Right cardiac atrium (tissue), 5 donors: ENCODE data around the gene MAML3. TPM values are rescaled to one million over a fixed set of nuclear protein-coding genes. Genes with fewer than 3 reads are reported as not detected.

ENCODE experiments used
- ATAC-seq, 2 donors: fragments of 200-7000 bp; cut with Tn5 transposase; one replicate each; pipeline versions ENCODE4 v1.8.0 to v1.9.1; 2020; ENCODE audit warnings: moderate library complexity in 2 of 2, mild to moderate bottlenecking in 1 of 2
- DNase-seq, 3 donors: peaks; one replicate each; pipeline ENCODE4 v3.0.0-alpha.2; 2020
- H3K27ac ChIP-seq: one replicate; pipeline ENCODE4 v1.5.1; 2013; ENCODE audit warnings: mild to moderate bottlenecking, low read length, control low read depth, moderate library complexity
- H3K27me3 ChIP-seq: one replicate; pipeline ENCODE4 v1.6.1; 2013; ENCODE audit not compliant: control insufficient read depth, insufficient read depth
- H3K4me1 ChIP-seq: one replicate; pipeline ENCODE4 v1.6.1; 2013; ENCODE audit warnings: low read length; ENCODE audit not compliant: control insufficient read depth, insufficient read depth
- H3K4me3 ChIP-seq: one replicate; pipeline ENCODE4 v1.5.1; 2013; ENCODE audit warnings: low read length, control low read depth
- H3K9me3 ChIP-seq: one replicate; pipeline ENCODE4 v1.6.1; 2013; ENCODE audit warnings: low read length; ENCODE audit not compliant: control insufficient read depth
- WGBS: extraction: QIAGEN DNeasy Blood & Tissue Kit; methylation state at CpG from one replicate; pipeline ENCODE4 v1.1.7; 2013; 5-methylcytosine and 5-hydroxymethylcytosine counted together
- intact Hi-C, 4 donors: fragments of 100-400 bp; cut with DNase I; formaldehyde crosslinking; loops; one replicate each; pipeline versions ENCODE4 v1.11.0 to v1.14.0; 2022 to 2023
- polyA plus RNA-seq: library from polyadenylated mRNA; stranded (reverse); fragments of 200-250 nt; gene quantifications from one replicate; pipeline ENCODE4 v1.2.3, GENCODE V29; 2013
- total RNA-seq, 4 donors: library from RNA; stranded (reverse); fragmentation: NEBNext Ultra II Directional; extraction: Animal tissue kit (Norgen Biotek cat#: 25700); gene quantifications; one replicate each; pipeline ENCODE4 v1.2.1, GENCODE V29; 2021
- donor health status: healthy with polysubstance abuse.
- donor health status: DM: no; HTN: yes; CAD: no.
- donor health status: DM: no; HTN: no; CAD: no.
- donor health status: DM: no; HTN: yes; CAD: no; lungs with severe emphysema.
- donor health status: DM: yes; HTN: yes; CAD: no.

MAML3 gene
- total and polyA plus RNA-seq, 5 donors: 1.6 to 4.2 (median 3.2) TPM

DNA sequence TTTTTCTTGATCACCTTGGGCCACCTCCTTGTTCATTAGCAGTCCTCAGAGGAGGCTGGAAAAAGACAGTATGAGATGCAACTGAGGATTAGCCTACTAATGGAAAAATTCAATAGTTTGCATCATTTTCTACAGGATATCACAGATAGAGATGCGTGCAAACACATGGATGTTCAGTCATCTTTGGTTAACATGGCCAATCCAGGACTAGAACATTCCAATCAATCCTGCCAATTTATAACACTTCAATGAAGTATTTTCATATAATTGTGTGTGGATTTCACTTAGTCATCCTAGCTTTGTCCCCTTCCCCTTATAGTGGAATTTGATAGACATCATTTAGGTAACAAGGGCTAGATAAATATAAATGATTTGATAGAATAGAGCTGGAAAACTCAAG lies 42.7 kb downstream of the MAML3 start:
- no peak for DNase-seq
- H3K27ac ChIP-seq: no peak overlapping the region
- no peaks in the 10 kb centered on the region for H3K9me3 ChIP-seq
- intact Hi-C loops: no loop called here
- no peak for ATAC-seq
- H3K4me1 ChIP-seq: no peaks in the 10 kb centered on the region
- H3K27me3 ChIP-seq: no peaks in the 10 kb centered on the region
- H3K4me3 ChIP-seq: no peak overlapping the region
- 100% methylated on average over 1 of the region's 1 CpG for WGBS

DNA sequence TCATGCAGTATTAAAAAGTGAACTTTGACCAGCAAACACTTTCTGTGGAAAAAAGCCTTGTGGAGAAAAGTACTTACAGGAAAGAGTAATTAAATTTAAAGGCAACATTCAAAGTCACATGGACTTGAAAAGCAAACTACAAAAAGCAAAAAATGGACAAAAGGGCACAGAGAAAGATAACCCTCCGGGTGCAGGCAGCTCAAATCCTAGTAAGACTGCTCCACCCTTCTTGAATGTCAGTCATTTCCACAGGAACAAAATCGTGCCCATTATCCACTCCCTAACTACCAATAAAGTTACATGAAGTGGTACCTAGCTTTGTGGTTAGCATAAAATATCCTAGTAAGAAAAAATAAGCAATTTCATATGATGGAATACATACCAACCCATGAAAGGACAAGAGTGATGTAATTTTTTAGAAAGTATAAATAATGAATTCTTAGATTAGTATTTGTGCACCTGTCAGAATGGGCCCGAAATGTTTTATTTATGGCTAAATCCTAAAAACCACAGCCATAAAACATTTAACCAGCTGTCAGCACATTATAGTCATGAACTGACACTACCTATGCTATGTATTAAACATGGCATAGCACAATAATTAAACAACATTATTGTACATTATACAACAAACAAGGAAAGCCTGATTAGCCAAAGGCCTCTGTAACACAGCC lies 43.3 kb downstream of the MAML3 start:
- no peaks in the 10 kb centered on the region for H3K27me3 ChIP-seq
- ATAC-seq (peak in 1 of 2 donors; percentile 58), DNase-seq (no peak)
- no peaks in the 10 kb centered on the region for H3K4me1 ChIP-seq
- intact Hi-C loops: no loop called here
- H3K9me3 ChIP-seq: no peaks in the 10 kb centered on the region
- no peak overlapping the region for H3K27ac ChIP-seq
- no peak overlapping the region for H3K4me3 ChIP-seq
- 77% methylated on average over 3 of the region's 3 CpGs for WGBS

DNA sequence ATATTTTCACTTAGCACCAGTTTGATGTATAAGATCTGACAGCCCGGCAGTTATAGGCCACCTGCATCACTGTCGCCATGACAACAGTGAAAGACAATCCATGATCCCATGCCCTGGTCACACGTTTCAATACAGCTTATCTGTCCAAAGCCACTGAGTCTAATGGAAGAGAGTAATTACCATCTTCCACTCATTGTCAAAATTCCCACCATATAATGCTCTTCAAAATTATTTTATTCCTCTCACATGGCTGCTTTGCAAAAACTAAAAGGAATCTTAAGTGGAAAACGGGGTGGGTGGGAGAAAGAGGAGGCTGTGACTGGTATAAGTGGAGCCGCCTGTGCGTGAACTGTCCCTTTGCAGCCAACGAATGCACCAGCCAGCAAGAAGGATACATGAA lies 44.2 kb downstream of the MAML3 start:
- H3K4me3 ChIP-seq: no peak overlapping the region
- no peaks in the 10 kb centered on the region for H3K27me3 ChIP-seq
- ATAC-seq: no peak
- no peaks in the 10 kb centered on the region for H3K4me1 ChIP-seq
- H3K27ac ChIP-seq: no peak overlapping the region
- WGBS: 81% methylated on average over 7 of the region's 7 CpGs
- intact Hi-C loops: no loop called here
- no peaks in the 10 kb centered on the region for H3K9me3 ChIP-seq
- no peak for DNase-seq

DNA sequence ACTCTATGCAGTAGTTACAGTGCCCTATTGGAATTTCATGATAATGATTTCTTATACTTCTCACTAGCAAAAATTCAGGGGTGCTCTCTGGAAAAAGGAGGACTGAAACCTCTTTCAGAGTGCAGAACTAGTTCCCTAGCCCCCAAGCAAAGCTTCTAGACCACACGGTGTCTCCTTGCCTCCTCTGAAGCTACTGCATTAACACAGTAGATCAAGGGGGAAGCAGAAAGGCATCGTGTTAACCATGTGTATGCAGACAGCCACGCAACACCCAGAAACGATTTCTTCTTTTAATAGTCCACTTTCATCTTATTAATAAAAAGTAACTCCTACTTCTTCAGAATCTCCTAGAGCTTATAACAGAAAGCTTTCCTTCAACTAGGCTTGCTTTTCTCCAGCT lies 44.7 kb downstream of the MAML3 start:
- WGBS: 71% methylated on average over 4 of the region's 4 CpGs
- intact Hi-C loops: no loop called here
- no peak overlapping the region for H3K4me3 ChIP-seq
- no peaks in the 10 kb centered on the region for H3K4me1 ChIP-seq
- no peak overlapping the region for H3K27ac ChIP-seq
- DNase-seq: no peak
- no peaks in the 10 kb centered on the region for H3K27me3 ChIP-seq
- H3K9me3 ChIP-seq: no peaks in the 10 kb centered on the region
- no peak for ATAC-seq

DNA sequence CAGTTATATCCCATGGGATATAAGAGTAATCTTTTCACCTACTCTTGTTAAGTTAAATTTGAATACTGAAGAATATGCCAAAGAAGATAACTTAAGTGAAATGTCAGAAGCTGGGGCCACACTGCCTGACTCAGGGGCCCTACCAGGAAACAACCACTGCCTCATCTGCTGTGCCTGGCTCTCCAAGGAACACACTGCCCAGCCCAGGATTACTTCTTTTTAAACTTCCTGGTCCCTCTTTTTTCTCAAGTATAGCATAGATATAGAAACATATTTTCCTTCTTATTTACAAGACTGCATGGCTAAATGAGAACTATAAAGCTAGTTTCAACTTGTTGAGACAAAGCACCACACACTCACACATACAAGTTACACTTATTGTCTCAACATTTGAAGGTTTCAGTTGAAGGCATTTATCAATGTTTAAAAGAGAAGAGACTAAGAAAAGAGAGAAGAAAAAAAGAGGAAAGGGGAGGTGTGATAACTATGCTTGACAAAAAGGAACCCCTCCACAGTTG lies 45.2 kb downstream of the MAML3 start:
- no peak overlapping the region for H3K4me3 ChIP-seq
- DNase-seq (no peak), ATAC-seq (no peak)
- intact Hi-C loops: no loop called here
- no peaks in the 10 kb centered on the region for H3K27me3 ChIP-seq
- H3K4me1 ChIP-seq: no peaks in the 10 kb centered on the region
- no peaks in the 10 kb centered on the region for H3K9me3 ChIP-seq
- H3K27ac ChIP-seq: no peak overlapping the region

DNA sequence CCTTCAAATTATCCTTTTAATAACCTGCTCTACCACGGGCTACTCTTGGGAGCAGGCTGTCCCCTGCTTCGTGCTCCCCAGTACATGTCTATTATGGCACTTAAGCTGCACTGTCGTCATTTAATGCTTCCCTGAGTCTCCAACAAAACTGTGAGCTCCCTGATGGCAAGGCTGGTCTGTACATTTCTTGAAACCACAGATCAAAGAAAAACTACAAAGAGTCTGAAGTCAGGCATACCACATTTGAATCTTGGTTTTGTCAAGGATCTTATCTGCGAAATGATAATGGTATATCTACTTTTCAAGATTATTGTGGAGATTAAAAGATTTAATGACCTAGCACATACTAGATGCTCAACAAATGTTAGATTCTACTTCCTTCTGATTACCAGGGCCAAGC lies 45.7 kb downstream of the MAML3 start:
- H3K27ac ChIP-seq: no peak overlapping the region
- no peaks in the 10 kb centered on the region for H3K4me1 ChIP-seq
- intact Hi-C loops: no loop called here
- H3K9me3 ChIP-seq: no peaks in the 10 kb centered on the region
- no peak for DNase-seq
- 73% methylated on average over 4 of the region's 4 CpGs for WGBS
- no peaks in the 10 kb centered on the region for H3K27me3 ChIP-seq
- no peak overlapping the region for H3K4me3 ChIP-seq
- ATAC-seq: no peak

DNA sequence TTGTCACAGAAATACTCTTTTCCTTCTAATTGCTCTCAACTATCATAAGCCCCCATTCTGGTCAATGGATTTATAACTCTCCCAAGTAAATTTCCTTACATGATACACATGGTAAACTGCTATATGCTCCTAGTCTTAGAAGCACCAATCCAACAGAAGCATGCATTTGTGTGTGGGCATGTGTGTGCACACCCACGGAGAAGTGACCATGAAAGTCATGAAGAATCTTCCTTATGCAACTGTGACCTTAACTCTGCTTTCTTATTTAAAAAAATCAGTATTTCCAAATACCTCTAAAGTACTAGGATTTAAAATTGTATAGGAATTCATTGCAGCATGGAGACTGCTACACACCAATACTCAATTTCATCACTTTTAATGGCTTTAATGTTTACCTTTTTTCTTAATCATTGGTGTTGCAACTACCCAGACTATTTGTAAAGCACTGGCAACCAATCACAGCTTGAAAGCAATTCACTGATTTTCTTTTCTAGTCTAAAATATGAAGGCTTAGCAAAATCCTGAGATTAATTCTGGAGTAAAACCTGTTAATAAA lies 47.6 kb downstream of the MAML3 start:
- 79% methylated on average over 1 of the region's 1 CpG for WGBS
- no peak for DNase-seq
- H3K27ac ChIP-seq: no peak overlapping the region
- intact Hi-C loops: no loop called here
- no peaks in the 10 kb centered on the region for H3K4me1 ChIP-seq
- no peak for ATAC-seq
- H3K27me3 ChIP-seq: no peaks in the 10 kb centered on the region
- no peak overlapping the region for H3K4me3 ChIP-seq
- H3K9me3 ChIP-seq: no peaks in the 10 kb centered on the region

DNA sequence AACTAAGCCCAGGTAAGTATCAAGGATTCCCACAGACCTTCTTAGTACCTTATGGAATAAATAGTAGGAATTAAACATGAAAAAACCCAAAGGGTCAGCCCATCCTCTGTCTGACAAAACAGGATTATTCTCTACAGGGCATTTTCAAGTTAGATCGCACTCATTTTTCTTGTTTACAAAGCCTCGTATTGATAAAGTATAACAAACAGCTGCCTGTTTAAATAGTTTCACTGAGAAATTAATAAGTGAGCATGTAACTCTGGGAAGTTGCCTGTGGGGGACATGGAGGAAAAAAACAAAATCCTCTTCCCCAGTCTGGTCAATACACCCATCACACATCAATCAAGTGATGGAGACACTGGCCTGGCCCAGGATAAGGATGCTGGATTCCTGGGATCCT lies 48.5 kb downstream of the MAML3 start:
- Histone ChIP-seq H3K4me1 (no peaks in the 10 kb centered on the region), H3K27ac (no peak overlapping the region), H3K4me3 (no peak overlapping the region), H3K27me3 (no peaks in the 10 kb centered on the region), H3K9me3 (no peaks in the 10 kb centered on the region)
- ATAC-seq (no peak), DNase-seq (no peak)
- intact Hi-C loops: no loop called here
- 92% methylated on average over 2 of the region's 2 CpGs for whole genome bisulfite sequencing

DNA sequence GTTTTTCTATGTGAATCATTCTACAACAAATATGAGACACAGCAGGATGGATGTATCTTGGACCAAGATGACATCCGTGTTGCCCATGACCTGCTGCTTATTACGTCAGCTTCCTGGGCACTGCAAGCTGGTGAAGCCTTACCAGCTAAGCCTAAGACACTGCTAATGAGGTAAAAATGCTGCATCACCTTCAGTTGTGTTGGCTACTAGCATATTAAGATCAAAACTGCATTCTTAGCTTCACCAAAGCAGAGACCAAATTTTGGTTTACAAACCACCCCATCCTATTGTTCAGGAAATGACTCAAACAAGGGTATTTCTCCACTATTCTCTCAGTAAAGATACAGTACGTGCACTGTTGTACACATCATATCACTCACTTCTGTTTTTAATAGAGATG lies 50.3 kb downstream of the MAML3 start:
- Histone ChIP-seq H3K9me3 (no peaks in the 10 kb centered on the region), H3K27me3 (no peaks in the 10 kb centered on the region), H3K4me3 (no peak overlapping the region), H3K27ac (no peak overlapping the region), H3K4me1 (peaks cover 2% of the 10 kb centered on the region)
- 70% methylated on average over 3 of the region's 3 CpGs for WGBS
- intact Hi-C loops: no loop called here
- ATAC-seq: no peak
- no peak for DNase-seq

DNA sequence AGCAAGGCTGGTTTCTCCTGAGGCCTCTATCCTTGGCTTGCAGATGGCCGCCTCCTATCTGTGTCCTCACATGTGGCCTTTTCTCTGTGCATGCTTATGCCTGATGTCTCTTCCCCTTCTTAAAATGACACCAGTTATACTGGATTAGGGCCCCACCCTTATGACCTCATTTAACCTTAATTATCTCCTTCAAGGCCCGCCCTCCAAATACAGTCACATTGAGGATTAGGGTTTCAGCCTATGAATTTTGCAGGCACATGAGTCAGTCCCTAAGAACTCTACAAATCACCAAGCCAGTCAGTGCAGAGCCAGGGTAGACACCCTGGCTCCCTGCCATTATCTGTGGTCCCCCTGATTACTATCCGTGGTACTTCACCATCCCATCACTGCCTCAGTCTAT lies 51.6 kb downstream of the MAML3 start:
- DNase-seq (no peak), ATAC-seq (no peak)
- H3K27me3 ChIP-seq: no peaks in the 10 kb centered on the region
- no peak overlapping the region for H3K27ac ChIP-seq
- no peak overlapping the region for H3K4me3 ChIP-seq
- peaks cover 9% of the 10 kb centered on the region for H3K4me1 ChIP-seq
- intact Hi-C loops: no loop called here
- WGBS: 90% methylated on average over 3 of the region's 3 CpGs
- H3K9me3 ChIP-seq: no peaks in the 10 kb centered on the region

DNA sequence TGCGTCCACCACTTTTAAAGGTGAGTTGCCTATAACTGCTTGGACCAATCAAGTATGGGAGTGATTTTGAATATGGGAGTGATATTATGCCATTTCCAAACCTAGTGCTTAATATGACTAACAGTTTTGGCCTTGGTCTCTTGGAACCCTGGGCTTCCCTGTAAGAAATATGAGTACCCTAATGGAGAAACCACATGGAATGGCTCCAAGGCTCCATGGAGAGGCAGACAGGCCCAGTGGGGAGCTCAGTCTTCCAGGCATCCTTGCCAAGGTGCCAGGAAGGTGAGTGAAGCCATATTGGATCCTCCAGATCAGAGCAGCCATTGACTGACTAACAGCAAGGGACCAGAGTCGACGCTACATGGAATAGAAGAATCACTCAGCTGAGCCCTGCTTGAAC lies 53.2 kb downstream of the MAML3 start:
- H3K27me3 ChIP-seq: no peaks in the 10 kb centered on the region
- DNase-seq (no peak), ATAC-seq (no peak)
- H3K4me1 ChIP-seq: peaks cover 11% of the 10 kb centered on the region
- over 99% methylated on average over 3 of the region's 3 CpGs for WGBS
- no peak overlapping the region for H3K4me3 ChIP-seq
- H3K27ac ChIP-seq: no peak overlapping the region
- no peaks in the 10 kb centered on the region for H3K9me3 ChIP-seq
- intact Hi-C loops: no loop called here
